ENCODE data around the gene SPAG16.

SPAG16 gene

GRCh38 chr2:214103276-214104001 lies 819.2 kb downstream of the SPAG16 start:
- DNase-seq, result no peak

DNA sequence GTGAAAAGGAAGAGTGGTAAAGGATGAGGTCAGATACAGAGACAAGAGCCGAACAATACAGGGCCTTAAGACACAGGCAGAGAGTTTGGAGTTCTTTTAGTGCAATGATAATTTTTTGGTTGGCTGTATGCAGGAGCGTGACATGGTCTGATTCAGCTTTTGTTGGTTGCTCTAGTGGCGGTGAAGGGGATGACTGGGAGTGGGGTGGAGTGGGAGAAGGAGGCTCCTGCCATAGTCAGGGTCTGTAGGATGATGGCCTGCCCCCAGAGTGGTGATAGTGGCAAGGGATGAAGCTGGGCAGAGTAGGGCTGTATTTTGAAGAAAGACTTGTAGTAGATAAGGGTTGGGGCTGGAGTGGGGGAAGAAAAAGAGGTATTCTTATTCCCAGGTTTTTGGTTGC lies 820.0 kb downstream of the SPAG16 start:
- no peak for DNase-seq

DNA sequence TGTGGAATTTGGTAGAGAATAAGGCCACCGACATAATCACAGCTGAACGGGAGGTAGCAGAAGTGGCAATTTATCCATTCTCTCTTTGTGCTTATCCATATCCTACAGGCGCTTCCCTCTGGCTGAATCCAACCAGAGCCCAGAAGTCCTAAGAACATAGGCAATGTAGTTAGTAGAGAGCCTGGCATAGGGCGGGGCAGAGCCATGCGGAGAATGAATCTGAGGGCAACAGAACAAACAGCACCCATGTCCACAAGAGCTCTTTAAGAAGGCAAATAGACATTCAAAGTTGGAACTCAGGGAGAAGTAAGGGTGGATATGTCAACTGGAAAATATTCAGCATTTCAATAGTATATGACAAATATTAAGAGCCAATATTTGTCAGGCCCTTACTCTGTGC lies 820.7 kb downstream of the SPAG16 start:
- DNase-seq, result no peak

DNA sequence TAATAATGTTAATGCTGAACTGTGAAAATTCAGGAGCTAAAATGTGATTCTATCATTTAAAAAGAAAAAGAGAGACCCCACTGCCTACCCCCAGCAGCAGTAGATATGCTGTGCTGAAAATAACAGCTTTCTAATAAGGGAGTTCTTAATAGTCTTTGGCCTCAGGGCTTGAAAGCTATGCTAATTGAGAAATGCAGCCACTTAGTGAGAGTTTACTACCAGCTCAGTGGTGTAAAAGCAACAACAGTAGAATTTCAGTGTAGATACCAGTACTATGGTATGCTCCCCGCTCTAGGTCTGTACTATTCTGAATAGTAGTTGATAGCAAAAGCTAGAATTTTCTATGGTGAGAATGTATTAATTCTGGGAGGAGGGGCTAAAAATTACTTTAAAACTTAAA lies 823.5 kb downstream of the SPAG16 start:
- DNase-seq, result no peak

GRCh38 chr2:214108598-214108997 lies 824.3 kb downstream of the SPAG16 start:
- no peak for DNase-seq

- no peak for DNase-seq
Observed at GRCh38 chr2:214117054-214117453, 832.8 kb downstream of the SPAG16 start.

DNA sequence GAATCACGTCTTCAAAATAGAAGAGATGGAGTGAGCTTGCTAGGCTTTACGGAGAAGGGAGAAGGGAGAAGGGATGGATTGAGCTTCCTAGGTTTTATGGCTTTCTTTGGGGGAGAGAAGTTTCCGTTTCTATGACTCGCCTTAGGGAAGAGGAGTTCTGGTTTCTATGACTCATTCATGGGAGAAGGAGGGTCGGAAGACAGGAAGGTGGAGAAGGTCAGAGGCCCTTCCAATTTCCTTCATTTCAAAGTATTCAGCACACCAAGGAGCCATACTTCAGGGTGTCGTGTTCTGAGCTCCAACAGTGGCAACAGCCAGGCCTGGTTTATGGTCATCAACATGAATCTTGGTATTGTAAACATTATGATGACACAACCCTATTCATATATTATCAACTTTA lies 841.9 kb downstream of the SPAG16 start:
- DNase-seq, result peak; percentile 35

DNA sequence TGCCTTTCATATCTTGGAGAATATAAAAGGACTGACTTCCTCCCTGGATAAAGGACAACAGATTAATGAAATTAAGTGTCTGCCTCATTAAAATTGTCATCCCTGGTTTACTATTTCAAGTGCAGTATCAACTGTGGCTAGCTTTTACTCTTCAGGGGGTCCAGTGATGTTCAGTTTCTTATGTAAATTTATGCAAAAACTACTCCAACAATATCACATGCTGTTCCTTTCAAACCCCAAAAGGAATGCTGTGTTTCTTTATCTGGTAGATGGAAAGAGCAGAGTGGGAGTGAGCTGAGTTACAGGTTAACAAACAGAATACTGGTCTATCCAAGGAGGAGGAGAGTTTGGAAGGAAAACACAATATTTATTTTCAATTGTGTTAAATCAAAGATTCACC lies 842.9 kb downstream of the SPAG16 start:
- DNase-seq, result no peak

DNA sequence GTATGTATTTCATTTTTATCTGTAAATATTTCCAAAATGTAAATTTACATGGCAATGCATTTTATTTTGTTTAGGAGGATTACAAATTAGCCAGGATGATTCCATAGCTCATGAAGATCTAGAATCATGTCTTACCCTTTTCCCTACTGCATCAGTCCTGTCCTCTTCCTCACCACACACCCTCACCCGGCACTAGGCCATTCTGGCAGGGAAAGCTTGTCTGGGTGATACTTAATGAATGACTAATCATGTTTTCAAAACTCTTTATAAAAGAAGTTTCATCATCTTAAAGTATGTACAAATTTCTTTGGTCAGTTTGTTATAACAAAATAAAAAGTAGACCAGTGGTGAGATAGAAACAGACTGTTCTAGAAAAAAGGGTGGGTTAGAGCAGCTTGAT lies 843.3 kb downstream of the SPAG16 start:
- DNase-seq, result peak; percentile 78

DNA sequence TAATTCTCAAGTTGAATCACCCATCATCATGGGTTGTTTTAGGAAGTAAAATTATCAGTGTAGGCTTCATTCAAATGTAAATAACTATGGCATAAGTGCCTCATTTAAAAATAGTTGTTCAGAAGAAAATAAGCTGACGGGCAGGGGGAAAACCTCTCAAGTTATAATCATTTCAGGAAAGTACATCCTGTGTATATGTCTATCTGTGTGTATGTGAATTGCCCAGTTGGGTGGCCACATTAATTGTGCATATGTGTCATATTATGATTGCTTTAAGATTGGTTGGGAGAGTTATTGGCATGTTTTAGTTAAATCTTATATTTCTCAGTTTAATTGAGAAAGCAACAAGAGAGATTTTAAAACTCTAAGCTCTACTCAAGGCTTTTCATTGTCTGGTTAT lies 843.8 kb downstream of the SPAG16 start:
- no peak for DNase-seq

GRCh38 chr2:214130114-214130513 lies 845.9 kb downstream of the SPAG16 start:
- DNase-seq, result no peak

GRCh38 chr2:214135966-214136365 lies 851.7 kb downstream of the SPAG16 start:
- DNase-seq, result no peak

DNA sequence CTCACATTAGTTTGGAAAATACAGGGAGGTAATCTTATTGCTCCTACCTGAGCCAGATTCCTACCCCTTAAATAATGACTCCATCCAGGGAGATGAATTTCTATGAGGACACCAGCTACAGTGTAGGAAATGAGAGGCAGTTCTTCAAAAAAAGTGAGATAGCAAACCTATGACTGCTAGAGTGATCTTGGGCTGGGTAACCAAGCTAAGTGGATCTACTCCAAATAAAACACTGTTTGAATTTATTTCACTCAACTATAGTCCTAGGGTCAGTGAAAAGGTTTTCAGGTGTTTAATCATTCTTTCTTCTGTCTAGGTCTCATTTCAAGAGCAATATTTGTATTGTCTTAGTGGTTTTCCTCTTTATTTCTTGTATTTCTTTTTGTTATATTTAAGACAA lies 854.5 kb downstream of the SPAG16 start:
- DNase-seq, result no peak

DNA sequence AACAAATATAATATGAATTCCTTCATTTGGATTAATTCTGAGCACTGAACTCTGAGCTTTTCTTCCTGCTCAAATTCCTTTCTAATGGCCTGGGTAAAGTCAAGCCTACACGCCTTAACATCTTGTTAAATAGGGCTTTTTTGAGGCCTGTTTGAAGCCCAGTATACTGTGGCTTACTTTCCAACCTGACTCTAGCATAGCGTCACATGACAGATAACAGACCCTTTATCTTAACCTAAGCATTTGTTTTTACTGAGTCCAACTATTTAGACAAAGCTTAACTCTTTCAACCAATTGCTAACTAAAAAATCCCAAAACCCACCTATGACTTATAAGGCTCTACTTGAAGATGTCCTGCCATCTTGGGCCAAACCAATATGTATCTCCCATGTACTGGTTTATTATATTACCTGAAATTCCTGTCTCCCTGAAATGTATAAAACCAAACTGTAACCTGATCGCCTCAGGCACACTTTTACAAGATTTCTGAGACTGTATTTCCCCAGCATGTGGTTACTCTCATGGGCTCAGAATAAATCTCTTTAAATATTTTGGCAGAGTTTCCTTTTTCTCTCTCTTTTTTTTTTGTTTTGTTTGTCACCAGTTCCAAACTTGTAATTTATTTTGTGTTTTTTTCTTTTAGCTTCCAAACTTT lies 855.5 kb downstream of the SPAG16 start:
- no peak for DNase-seq

GRCh38 chr2:214156971-214157370 lies 872.7 kb downstream of the SPAG16 start:
- DNase-seq, result no peak

- no peak for DNase-seq
Observed at GRCh38 chr2:214158851-214159250, 874.6 kb downstream of the SPAG16 start.

DNA sequence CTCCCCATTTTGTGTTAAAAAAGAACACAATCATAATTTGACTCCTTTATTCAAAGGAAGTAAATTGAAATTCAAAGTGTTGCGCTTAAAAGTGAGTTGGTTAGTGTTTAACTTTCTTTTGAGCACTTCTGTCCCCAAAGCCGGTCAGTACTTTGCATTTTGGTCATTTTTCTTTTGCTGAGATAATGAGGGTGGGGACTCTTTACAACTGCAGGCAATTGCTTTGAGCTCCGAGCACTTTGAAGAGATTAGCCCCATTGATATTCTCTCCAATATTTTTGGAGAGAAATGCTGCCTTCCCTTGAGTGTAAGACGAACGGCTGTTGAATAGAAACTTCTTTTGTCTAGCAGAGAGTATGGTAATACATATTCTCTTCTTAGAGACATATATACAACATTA lies 885.0 kb downstream of the SPAG16 start:
- no peak for DNase-seq

- no peak for DNase-seq
Observed at GRCh38 chr2:214169736-214170135, 885.5 kb downstream of the SPAG16 start.

DNA sequence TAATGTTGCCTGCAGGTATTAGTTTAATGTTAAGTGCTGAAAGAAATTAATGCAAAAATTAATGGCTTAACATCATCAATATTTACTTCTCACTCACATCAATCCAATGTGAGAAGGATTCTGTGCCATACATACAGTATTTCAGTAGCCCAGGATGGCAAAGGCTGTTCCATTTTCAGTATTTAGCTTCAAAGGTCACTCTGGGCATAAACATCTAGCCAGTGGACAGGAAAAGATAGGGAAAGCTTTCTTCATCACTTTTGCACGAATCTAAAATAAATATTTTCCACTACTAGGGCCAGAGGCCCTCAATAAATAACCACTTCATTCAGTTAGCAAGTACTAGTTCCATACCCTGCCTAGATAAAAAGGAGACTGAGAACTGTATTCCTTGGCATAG lies 890.3 kb downstream of the SPAG16 start:
- no peak for DNase-seq

DNA sequence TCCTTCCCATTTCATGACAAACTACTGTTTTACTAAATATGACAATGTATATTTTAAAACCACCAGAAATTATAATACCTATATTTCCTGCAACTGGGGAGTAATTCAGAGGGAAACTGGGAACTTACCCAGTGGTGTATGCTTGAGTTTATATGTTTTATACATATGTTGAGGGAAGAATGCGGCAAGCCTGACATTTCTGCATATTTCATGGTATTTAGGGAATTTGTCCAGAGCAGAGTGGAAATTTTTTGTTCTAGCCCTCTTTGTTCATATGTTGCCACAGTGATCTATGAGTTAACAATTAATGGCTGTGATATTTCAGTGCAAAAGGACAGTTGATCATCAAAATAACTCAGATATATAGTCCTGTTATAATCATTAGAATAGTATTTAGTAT lies 895.8 kb downstream of the SPAG16 start:
- DNase-seq, result peak; percentile 4

DNA sequence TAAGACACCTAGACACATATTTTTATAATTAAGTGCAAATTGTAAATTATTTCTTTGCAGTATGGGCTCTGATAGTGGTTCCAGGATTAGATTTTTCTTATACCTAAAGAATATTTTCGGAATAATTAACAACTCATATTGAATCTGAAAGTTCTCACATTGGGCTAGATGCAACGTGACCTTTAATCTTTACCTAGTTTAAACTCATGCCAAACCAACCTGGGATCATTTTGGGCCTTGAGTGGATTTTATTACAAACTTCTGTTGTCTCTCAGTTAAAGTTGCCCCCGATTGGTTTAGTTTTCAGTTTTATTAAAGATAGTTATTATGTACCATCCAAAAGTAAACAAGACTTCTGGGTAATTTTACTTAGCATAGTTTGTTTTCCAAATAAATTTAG lies 896.4 kb downstream of the SPAG16 start:
- DNase-seq, result no peak

DNA sequence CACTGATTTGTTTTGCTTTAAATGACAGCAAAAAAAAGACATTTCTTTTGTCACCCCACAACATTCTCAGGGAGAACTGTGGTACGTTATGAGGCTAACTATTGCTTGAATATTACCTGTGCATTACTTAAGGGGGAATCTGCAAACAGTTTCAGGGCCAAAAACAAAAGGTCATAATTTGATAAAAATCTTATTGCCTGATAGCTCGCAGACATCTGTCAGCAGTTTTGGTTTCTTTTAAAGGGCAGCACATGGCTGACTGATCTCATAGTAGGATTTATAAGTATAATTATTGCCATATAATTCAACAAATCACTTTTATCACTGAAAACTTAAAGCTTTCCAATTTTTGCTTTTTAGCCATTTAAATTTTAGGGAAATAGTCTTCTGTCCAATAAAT lies 900.2 kb downstream of the SPAG16 start:
- DNase-seq, result no peak

- DNase-seq, result no peak
Observed at GRCh38 chr2:214185546-214185945, 901.3 kb downstream of the SPAG16 start.

DNA sequence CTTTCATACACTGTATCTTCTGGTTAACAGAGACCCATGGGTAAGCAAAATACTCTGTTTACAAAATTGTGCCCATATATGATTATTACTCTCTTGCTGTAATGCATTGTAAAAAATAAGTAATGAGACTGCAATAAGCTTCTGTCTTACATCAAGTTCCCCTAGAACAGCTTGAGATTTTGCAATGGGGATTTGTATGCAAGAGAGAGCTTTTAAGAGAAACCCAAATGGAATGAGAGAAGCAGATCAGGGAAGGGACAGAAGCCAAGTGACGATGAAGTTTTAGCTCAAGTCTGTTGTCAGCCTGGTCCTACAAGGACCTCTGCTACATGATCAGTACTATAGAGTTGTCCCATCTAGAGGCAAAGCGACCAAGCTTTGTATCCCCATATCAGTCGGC lies 908.4 kb downstream of the SPAG16 start:
- no peak for DNase-seq

GRCh38 chr2:214193943-214194342 lies 909.7 kb downstream of the SPAG16 start:
- peak; percentile 71 for DNase-seq

All from fibroblast of skin of scalp (primary cell).